K562 (cell line): ENCODE results near the gene UBAC2. TPM values are rescaled to one million over a fixed set of nuclear protein-coding genes. Genes with fewer than 3 reads are reported as not detected.

Experiments
- ATAC-seq: fragments of 200-7000 bp; cut with Tn5 transposase; 3 replicates; pipeline ENCODE4 v1.9.1; 2020; ENCODE audit warnings: moderate library complexity
- BruUV-seq: library from RNA; stranded (reverse); fragments of 400-500 nt; replicated peaks from 2 replicates; lab custom pipeline; 2021; lab: Mats Ljungman, UMichigan
- CTCF ChIA-PET: fragments of 300-600 bp; formaldehyde crosslinking; extraction: SDS; loops from one replicate; lab custom pipeline; 2021; ENCODE audit warnings: low intra/inter-chr PET ratio; lab: Yijun Ruan, JAX
- POLR2A ChIA-PET: fragments of 300-600, 350-650 bp; sonication (Branson Sonifier 250); formaldehyde crosslinking; extraction: SDS; loops from one replicate; lab custom pipeline; 2021; ENCODE audit warnings: antibody characterized with exemption, inconsistent platforms; lab: Yijun Ruan, JAX
- DNase-seq, 4 experiments: peaks; one replicate each; pipeline versions ENCODE4 v3.0.0 to v3.0.0-alpha.2; 2011 to 2018; ENCODE audit warnings: low spot score in 3 of 4, mixed read lengths in 3 of 4; ENCODE audit errors: extremely low read depth in 1 of 4
- FAIRE-seq: peaks from 2 replicates; lab custom pipeline; 2011; peaks lifted over from hg19 to GRCh38; lab: Jason Lieb, UNC
- H2AFZ ChIP-seq: 2 replicates; pipeline ENCODE4 v1.6.0; 2011; ENCODE audit warnings: low read depth, low read length, control low read depth, inconsistent platforms
- H3K27ac ChIP-seq: fragments of 200-600 bp; 3 replicates; pipeline ENCODE4 v1.8.0; 2011; ENCODE audit warnings: low read depth, mild to moderate bottlenecking, control low read depth, inconsistent platforms, low read length, moderate library complexity, mixed read lengths; ENCODE audit errors: extremely low read depth
- H3K27me3 ChIP-seq, 2 experiments: fragments of 300-600 bp in 1 of 2; 2 replicates in 1 of 2; 3 replicates in 1 of 2; pipeline versions ENCODE4 v1.6.0 to v1.8.0; 2011; ENCODE audit warnings: inconsistent platforms in 2 of 2, low read length in 2 of 2, mild to moderate bottlenecking in 1 of 2, mixed read lengths in 1 of 2, moderate library complexity in 1 of 2; ENCODE audit not compliant: control insufficient read depth in 2 of 2, insufficient read depth in 2 of 2
- H3K36me3 ChIP-seq: fragments of 300-600 bp; 3 replicates; pipeline ENCODE4 v1.8.0; 2011; ENCODE audit warnings: mild to moderate bottlenecking, low read length, inconsistent platforms; ENCODE audit not compliant: control insufficient read depth, insufficient read depth
- H3K4me1 ChIP-seq, 2 experiments: fragments of 200-600 bp in 1 of 2; replicated peaks in 1 of 2; 2 replicates in 1 of 2; 3 replicates in 1 of 2; pipeline versions ENCODE4 v1.5.1 to v1.8.0; 2011; ENCODE audit warnings: inconsistent platforms in 2 of 2, low read length in 2 of 2, mild to moderate bottlenecking in 1 of 2, mixed read lengths in 1 of 2, moderate library complexity in 1 of 2; ENCODE audit not compliant: control insufficient read depth in 2 of 2, insufficient read depth in 2 of 2
- H3K4me2 ChIP-seq: 2 replicates; pipeline ENCODE4 v1.6.1; 2011; ENCODE audit warnings: low read length, control low read depth, inconsistent platforms, mixed read lengths; ENCODE audit not compliant: insufficient read depth
- H3K4me3 ChIP-seq: fragments of 200-600 bp; sonication (generic), shearing (Covaris generic); 2 replicates; pipeline ENCODE4 v1.5.1; 2016; ENCODE audit warnings: control low read depth, inconsistent platforms
- H3K79me2 ChIP-seq: fragments of 200-600 bp; 3 replicates; pipeline ENCODE4 v1.8.0; 2011; ENCODE audit warnings: low read length, inconsistent platforms; ENCODE audit not compliant: control insufficient read depth, insufficient read depth
- H3K9ac ChIP-seq, 2 experiments: 2 replicates each; pipeline versions ENCODE4 v1.6.0 to v1.6.1; 2011; ENCODE audit warnings: low read depth in 2 of 2, low read length in 2 of 2, control low read depth in 1 of 2, inconsistent platforms in 1 of 2, mild to moderate bottlenecking in 1 of 2, mixed read lengths in 1 of 2; ENCODE audit not compliant: insufficient read depth in 1 of 2
- H3K9me1 ChIP-seq: one replicate; pipeline ENCODE4 v1.6.0; 2011; ENCODE audit warnings: inconsistent platforms, mild to moderate bottlenecking, low read length, moderate library complexity; ENCODE audit not compliant: control insufficient read depth, insufficient read depth
- H3K9me3 ChIP-seq: replicated peaks from 2 replicates; pipeline ENCODE4 v1.5.1; 2011; ENCODE audit warnings: low read depth, low read length, inconsistent platforms; ENCODE audit not compliant: control insufficient read depth, insufficient read depth
- H4K20me1 ChIP-seq: replicated peaks from 2 replicates; pipeline ENCODE4 v1.6.1; 2011; ENCODE audit warnings: low read length, inconsistent platforms, mixed read lengths; ENCODE audit not compliant: control insufficient read depth, insufficient read depth
- CBX5 ChIP-seq: IDR thresholded peaks from 2 replicates; pipeline ENCODE4 v1.6.1; 2014; ENCODE audit warnings: low read depth, borderline replicate concordance
- CC2D1A ChIP-seq: fragments of 450-650 bp; IDR thresholded peaks from 2 replicates; pipeline ENCODE4 v1.6.1; 2017; ENCODE audit warnings: mild to moderate bottlenecking
- FIP1L1 ChIP-seq: fragments of 200-400 bp; formaldehyde crosslinking; IDR thresholded peaks from 2 replicates; pipeline ENCODE4 v1.6.1; 2018; ENCODE audit warnings: mild to moderate bottlenecking, low read depth, low read length; ENCODE audit not compliant: poor library complexity, severe bottlenecking
- GTF2E2 ChIP-seq: fragments of 200-800 bp; sonication (Bioruptor generic); IDR thresholded peaks from 2 replicates; pipeline ENCODE4 v1.6.1; 2016; ENCODE audit warnings: missing genetic modification characterization, missing compliant biosample characterization
- HMG20A ChIP-seq: fragments of 450-650 bp; formaldehyde crosslinking; conservative IDR thresholded peaks from 2 replicates; pipeline ENCODE4 v1.4.0; 2020; ENCODE audit warnings: mild to moderate bottlenecking, mixed read lengths
- NFXL1 ChIP-seq: fragments of 450-650 bp; formaldehyde crosslinking; IDR thresholded peaks from 2 replicates; pipeline ENCODE4 v1.4.0; 2021; ENCODE audit warnings: mild to moderate bottlenecking
- NUFIP1 ChIP-seq: fragments of 450-650 bp; IDR thresholded peaks from 2 replicates; pipeline ENCODE4 v1.6.1; 2018; ENCODE audit not compliant: partially characterized antibody
- PPARD ChIP-seq: fragments of 250-450 bp; sonication (Bioruptor Pico); IDR thresholded peaks from 2 replicates; pipeline ENCODE4 v1.8.0; 2022; ENCODE audit warnings: inconsistent platforms, mild to moderate bottlenecking, moderate library complexity
- SIRT6 ChIP-seq: IDR thresholded peaks from one replicate; pipeline ENCODE4 v1.6.1; 2012; ENCODE audit warnings: low read depth, mild to moderate bottlenecking, control low read depth, inconsistent platforms, low read length, moderate library complexity
- YY1 ChIP-seq, 3 experiments: IDR thresholded peaks; 2 replicates each; pipeline ENCODE4 v1.6.1; 2011; ENCODE audit warnings: low read length in 2 of 3, mild to moderate bottlenecking in 2 of 3, moderate library complexity in 2 of 3, borderline replicate concordance in 1 of 3, control low read depth in 1 of 3, low read depth in 1 of 3; ENCODE audit not compliant: insufficient read depth in 3 of 3, insufficient replicate concordance in 2 of 3, control insufficient read depth in 1 of 3, insufficient read length in 1 of 3; ENCODE audit errors: extremely low read depth in 1 of 3
- ZNF764 ChIP-seq: fragments of 250-450 bp; sonication (Bioruptor Pico); IDR thresholded peaks from 2 replicates; pipeline ENCODE4 v1.4.0; 2020; ENCODE audit warnings: low read depth, mild to moderate bottlenecking, moderate library complexity
- WGBS: fragments of 100-300 bp; shearing (Covaris generic); methylation state at CpG from one replicate; pipeline ENCODE4 v1.1.6; 2016; ENCODE audit warnings: low coverage, mixed read lengths; ENCODE audit not compliant: insufficient coverage; ENCODE audit errors: missing lambda C conversion rate; 5-methylcytosine and 5-hydroxymethylcytosine counted together
- in situ Hi-C: fragments of 300-500 bp; cut with MboI; formaldehyde crosslinking; loops from 4 replicates; pipeline ENCODE4 v1.15.0; 2018; ENCODE audit warnings: inconsistent platforms, mixed read lengths
- intact Hi-C: fragments of 100-400 bp; cut with micrococcal nuclease; formaldehyde crosslinking; loops from 2 replicates; pipeline ENCODE4 v1.14.2; 2022
- polyA plus RNA-seq, 8 experiments: library from polyadenylated mRNA; depleted of rRNA in 4 of 8; stranded (reverse) in 5 of 8; unstranded in 3 of 8; fragments of >200 nt; fragmentation: Nextera tagmentation in 2 of 8; fragmentation: Illumina TruSeq in 1 of 8; extraction: Ambion mirVana in 2 of 8; extraction: Trizol in 1 of 8; gene quantifications; 2 replicates each; pipeline versions ENCODE4 v1.2.1 to v1.2.3, GENCODE V29; 2011 to 2014; ENCODE audit warnings: inconsistent platforms in 1 of 8, missing spikeins in 1 of 8
- total RNA-seq, 7 experiments: library from RNA; depleted of rRNA in 6 of 7; stranded (reverse); fragments of >200 nt in 6 of 7; fragmentation: Illumina TruSeq in 2 of 7; extraction: Trizol in 2 of 7; gene quantifications; 2 replicates each; pipeline versions ENCODE4 v1.2.1 to v1.2.3, GENCODE V29; 2011 to 2021; ENCODE audit warnings: low replicate concordance in 1 of 7
- TF ChIP-seq, protein P1 (sequence below), 2 experiments: IDR thresholded peaks; 2 replicates each; pipeline ENCODE4 v1.6.1; 2012; ENCODE audit warnings: improper control_type of control experiment in 2 of 2, low read depth in 2 of 2, low read length in 2 of 2, borderline replicate concordance in 1 of 2
- TF ChIP-seq, protein P2 (sequence below): fragments of 450-650 bp; formaldehyde crosslinking; IDR thresholded peaks from 2 replicates; pipeline ENCODE4 v1.4.0; 2020; ENCODE audit warnings: mild to moderate bottlenecking, mixed read lengths
- TF ChIP-seq, protein P3 (sequence below): fragments of 250-450 bp; sonication (Bioruptor Pico); IDR thresholded peaks from 2 replicates; pipeline ENCODE4 v1.4.0; 2020
- TF ChIP-seq, protein P4 (sequence below): fragments of 250-450 bp; sonication (Bioruptor Pico); IDR thresholded peaks from 2 replicates; pipeline ENCODE4 v1.5.1; 2021; ENCODE audit warnings: mild to moderate bottlenecking

The UBAC2 gene
- total and polyA plus RNA-seq, 9 of the 15 experiments (the other 6 are each of a cell fraction or from before 2014, with no cell fraction given), result 6.0 to 84.1 (median 32.3) TPM

DNA sequence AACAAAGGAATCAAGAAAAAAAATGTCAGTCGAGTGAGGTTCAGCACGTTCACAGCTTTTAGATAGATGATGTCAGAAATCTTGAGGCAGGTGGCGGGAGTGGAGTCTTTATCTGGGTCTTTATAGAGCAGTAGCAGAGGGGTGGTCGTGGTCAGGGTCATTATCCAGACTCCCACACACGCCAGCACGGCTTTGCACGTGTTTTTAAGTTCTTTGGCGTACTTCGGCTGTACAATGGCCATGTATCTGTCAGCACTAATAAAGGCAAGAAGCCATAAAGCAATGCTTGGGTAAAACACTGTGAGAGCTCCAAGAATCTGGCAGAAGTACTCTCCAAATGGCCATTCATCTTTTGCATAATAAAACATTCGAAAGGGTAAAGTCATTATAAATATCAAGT lies 54.6 kb downstream of the UBAC2 start (continued):
- TF ChIP-seq, protein P1, sequence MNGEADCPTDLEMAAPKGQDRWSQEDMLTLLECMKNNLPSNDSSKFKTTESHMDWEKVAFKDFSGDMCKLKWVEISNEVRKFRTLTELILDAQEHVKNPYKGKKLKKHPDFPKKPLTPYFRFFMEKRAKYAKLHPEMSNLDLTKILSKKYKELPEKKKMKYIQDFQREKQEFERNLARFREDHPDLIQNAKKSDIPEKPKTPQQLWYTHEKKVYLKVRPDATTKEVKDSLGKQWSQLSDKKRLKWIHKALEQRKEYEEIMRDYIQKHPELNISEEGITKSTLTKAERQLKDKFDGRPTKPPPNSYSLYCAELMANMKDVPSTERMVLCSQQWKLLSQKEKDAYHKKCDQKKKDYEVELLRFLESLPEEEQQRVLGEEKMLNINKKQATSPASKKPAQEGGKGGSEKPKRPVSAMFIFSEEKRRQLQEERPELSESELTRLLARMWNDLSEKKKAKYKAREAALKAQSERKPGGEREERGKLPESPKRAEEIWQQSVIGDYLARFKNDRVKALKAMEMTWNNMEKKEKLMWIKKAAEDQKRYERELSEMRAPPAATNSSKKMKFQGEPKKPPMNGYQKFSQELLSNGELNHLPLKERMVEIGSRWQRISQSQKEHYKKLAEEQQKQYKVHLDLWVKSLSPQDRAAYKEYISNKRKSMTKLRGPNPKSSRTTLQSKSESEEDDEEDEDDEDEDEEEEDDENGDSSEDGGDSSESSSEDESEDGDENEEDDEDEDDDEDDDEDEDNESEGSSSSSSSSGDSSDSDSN (IDR thresholded peaks at IDR 0.05; ENCODE audit: borderline replicate concordance in 1 of 2, low read depth in 2 of 2, low read length in 2 of 2), result no peak
- TF ChIP-seq NFXL1, result no peak
- no peak for TF ChIP-seq SIRT6
- TF ChIP-seq HMG20A, result no peak
- TF ChIP-seq CBX5, result no peak
- TF ChIP-seq, protein P2, sequence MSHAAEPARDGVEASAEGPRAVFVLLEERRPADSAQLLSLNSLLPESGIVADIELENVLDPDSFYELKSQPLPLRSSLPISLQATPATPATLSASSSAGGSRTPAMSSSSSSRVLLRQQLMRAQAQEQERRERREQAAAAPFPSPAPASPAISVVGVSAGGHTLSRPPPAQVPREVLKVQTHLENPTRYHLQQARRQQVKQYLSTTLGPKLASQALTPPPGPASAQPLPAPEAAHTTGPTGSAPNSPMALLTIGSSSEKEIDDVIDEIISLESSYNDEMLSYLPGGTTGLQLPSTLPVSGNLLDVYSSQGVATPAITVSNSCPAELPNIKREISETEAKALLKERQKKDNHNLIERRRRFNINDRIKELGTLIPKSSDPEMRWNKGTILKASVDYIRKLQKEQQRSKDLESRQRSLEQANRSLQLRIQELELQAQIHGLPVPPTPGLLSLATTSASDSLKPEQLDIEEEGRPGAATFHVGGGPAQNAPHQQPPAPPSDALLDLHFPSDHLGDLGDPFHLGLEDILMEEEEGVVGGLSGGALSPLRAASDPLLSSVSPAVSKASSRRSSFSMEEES (CRISPR knock-in tag), result no peak

DNA sequence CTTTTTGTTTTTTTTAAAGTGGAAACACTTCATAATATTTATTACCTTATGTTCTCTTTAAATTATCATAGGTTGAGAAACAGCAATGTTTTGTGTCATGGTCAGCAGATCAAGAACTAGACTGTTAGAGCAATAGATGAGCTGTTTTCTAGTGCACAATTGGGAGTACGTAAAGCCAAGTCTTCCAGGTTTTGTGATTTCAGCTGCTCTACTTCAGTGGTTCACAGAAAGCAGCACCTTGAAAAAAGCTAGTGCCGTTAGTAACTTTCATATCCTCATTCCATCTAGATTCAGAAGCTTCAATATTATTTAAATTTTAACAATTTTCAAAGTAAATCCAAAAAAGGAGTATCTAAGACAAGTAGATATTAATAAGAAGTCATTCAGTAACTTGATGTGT lies 55.6 kb downstream of the UBAC2 start:
- Histone ChIP-seq H3K4me1 (no peaks in the 10 kb centered on the region), H2AFZ (no peak overlapping the region), H4K20me1 (no peaks in the 10 kb centered on the region), H3K9me1 (no peaks in the 10 kb centered on the region), H3K4me3 (no peak overlapping the region), H3K27ac (no peak overlapping the region), H3K36me3 (peaks cover 44% of the 10 kb centered on the region; the same call in 2 of the 3 replicates), H3K79me2 (no peaks in the 10 kb centered on the region), H3K9me3 (no peaks in the 10 kb centered on the region), H3K4me2 (no peak overlapping the region), H3K27me3 (no peaks in the 10 kb centered on the region), H3K9ac (no peak overlapping the region)
- no peak for ATAC-seq
- intact Hi-C loops, result no loop called here
- ChIA-PET POLR2A (interaction anchor here (0.8 to 1.9 kb wide), 2 partner anchors 8 to 10 kb away, joined by 3 to 5 read pairs; no protein-coding TSS in a partner anchor), CTCF (no interaction called here)
- no TSS peak for BruUV-seq
- DNase-seq, result no peak
- no peak for FAIRE-seq
- 83% methylated on average over 2 of the region's 2 CpGs for WGBS
- in situ Hi-C loops, result no loop called here
- TF ChIP-seq PPARD (CRISPR knock-in tag) (no peak), YY1 (IDR thresholded peaks at IDR 0.05; ENCODE audit: borderline replicate concordance in 1 of 3, control insufficient read depth in 1 of 3, extremely low read depth in 1 of 3, insufficient read depth in 3 of 3, insufficient read length in 1 of 3, insufficient replicate concordance in 2 of 3, low read depth in 1 of 3, low read length in 2 of 3) (no peak), NUFIP1 (no peak), ZNF764 (CRISPR knock-in tag) (no peak), CC2D1A (no peak), FIP1L1 (no peak), GTF2E2 (tag) (no peak)
- TF ChIP-seq, protein P3, sequence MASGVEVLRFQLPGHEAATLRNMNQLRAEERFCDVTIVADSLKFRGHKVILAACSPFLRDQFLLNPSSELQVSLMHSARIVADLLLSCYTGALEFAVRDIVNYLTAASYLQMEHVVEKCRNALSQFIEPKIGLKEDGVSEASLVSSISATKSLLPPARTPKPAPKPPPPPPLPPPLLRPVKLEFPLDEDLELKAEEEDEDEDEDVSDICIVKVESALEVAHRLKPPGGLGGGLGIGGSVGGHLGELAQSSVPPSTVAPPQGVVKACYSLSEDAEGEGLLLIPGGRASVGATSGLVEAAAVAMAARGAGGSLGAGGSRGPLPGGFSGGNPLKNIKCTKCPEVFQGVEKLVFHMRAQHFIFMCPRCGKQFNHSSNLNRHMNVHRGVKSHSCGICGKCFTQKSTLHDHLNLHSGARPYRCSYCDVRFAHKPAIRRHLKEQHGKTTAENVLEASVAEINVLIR (CRISPR knock-in tag), result no peak
- TF ChIP-seq, protein P4, sequence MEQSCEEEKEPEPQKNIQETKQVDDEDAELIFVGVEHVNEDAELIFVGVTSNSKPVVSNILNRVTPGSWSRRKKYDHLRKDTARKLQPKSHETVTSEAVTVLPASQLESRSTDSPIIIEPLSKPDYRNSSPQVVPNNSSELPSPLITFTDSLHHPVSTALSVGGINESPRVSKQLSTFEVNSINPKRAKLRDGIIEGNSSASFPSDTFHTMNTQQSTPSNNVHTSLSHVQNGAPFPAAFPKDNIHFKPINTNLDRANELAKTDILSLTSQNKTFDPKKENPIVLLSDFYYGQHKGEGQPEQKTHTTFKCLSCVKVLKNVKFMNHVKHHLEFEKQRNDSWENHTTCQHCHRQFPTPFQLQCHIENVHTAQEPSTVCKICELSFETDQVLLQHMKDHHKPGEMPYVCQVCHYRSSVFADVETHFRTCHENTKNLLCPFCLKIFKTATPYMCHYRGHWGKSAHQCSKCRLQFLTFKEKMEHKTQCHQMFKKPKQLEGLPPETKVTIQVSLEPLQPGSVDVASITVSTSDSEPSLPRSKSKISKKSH (CRISPR knock-in tag), result no peak
